Fibroblast of pulmonary artery (primary cell): Measurements from ENCODE around the gene HYAL3.
A peak's percentile ranks its signal among the peaks of the same experiment; 100 is the strongest.

ENCODE experiments used
- DNase-seq: peaks from one replicate; pipeline ENCODE4 v3.0.0-alpha.2; 2010; ENCODE audit warnings: low read depth
- H3K4me3 ChIP-seq: replicated peaks from 2 replicates; pipeline ENCODE4 v1.5.1; 2011; ENCODE audit warnings: low read depth, mild to moderate bottlenecking, control low read depth, low read length, moderate library complexity
- TF ChIP-seq, protein P1 (sequence below): IDR thresholded peaks from 2 replicates; pipeline ENCODE4 v1.5.1; 2011; ENCODE audit warnings: mild to moderate bottlenecking, control low read depth, low read length, inconsistent platforms; ENCODE audit errors: missing control alignments

The HYAL3 gene

DNA sequence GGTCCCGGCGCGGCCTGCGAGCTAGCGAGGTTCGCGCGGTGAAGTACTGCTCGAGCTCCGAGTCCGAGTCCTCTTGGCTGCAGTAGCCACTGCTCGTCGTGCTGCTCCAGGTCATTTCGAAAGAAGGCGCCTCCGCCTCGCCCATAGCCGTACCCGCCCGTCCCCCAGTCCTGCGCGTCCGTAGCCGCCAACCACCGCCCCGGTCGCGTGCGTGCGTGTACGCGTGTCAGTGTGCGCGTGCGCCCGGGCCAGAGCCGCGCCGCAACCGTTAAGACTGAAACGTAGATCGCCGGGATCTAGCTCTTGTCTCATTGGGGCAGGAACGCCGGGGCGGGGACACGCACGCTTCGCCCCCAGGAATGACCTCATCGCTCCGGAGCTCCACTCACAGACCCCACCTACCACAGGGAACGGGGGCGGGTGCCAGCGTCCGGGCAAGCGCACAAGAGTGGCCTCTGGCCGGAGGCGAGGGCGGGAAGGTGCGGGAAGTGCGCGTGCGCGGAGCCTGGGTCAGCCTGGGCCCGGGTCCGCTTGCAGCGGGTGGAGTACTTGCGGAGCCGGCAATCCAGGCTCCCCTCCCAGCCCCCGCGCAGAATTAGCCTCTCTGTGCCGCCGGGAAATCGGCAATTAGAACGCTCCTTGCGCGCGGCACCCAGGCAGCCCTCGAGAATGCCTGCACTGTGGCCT lies 38.1 kb upstream of the HYAL3 start:
- DNase-seq: peak; percentile 100
- peak overlapping the region; percentile 94 for H3K4me3 ChIP-seq
- TF ChIP-seq, protein P1, sequence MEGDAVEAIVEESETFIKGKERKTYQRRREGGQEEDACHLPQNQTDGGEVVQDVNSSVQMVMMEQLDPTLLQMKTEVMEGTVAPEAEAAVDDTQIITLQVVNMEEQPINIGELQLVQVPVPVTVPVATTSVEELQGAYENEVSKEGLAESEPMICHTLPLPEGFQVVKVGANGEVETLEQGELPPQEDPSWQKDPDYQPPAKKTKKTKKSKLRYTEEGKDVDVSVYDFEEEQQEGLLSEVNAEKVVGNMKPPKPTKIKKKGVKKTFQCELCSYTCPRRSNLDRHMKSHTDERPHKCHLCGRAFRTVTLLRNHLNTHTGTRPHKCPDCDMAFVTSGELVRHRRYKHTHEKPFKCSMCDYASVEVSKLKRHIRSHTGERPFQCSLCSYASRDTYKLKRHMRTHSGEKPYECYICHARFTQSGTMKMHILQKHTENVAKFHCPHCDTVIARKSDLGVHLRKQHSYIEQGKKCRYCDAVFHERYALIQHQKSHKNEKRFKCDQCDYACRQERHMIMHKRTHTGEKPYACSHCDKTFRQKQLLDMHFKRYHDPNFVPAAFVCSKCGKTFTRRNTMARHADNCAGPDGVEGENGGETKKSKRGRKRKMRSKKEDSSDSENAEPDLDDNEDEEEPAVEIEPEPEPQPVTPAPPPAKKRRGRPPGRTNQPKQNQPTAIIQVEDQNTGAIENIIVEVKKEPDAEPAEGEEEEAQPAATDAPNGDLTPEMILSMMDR: no peak

DNA sequence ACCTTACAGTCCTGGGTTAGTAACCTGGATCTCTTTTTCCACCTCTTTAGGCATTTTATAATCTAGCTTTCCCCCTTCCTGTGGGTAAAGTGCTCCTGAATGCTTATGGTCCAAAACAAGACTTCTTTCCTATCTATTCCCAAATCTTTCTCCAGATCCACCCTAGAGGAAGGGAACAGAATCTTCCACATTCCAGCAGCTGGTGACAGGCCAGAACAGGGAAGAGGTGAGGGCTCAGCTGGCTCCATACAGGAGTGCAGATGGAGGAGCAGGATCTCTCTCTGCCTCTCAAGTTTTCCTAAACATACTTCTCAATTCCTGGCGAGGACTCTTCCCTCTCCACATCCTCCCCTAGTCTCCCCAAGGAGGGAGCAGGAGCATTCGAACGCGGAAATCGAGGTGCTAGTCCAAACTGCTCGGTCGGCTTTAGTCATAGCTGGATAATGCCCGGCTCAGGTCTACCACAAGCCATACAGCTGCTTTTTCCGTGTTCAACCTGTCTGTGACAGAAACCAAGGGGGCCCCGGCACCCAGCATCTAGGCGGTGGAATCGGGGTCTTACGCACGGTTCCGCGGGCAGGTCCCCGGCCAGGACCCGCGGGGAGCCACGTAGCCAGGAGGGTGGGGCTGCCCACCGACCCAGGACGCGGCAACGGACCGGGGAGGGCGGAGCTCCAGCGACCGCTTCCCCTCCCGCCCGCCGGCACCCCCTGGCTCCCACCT lies 37.4 kb upstream of the HYAL3 start:
- peak overlapping the region; percentile 94 for H3K4me3 ChIP-seq
- TF ChIP-seq, protein P1: no peak
- no peak for DNase-seq

DNA sequence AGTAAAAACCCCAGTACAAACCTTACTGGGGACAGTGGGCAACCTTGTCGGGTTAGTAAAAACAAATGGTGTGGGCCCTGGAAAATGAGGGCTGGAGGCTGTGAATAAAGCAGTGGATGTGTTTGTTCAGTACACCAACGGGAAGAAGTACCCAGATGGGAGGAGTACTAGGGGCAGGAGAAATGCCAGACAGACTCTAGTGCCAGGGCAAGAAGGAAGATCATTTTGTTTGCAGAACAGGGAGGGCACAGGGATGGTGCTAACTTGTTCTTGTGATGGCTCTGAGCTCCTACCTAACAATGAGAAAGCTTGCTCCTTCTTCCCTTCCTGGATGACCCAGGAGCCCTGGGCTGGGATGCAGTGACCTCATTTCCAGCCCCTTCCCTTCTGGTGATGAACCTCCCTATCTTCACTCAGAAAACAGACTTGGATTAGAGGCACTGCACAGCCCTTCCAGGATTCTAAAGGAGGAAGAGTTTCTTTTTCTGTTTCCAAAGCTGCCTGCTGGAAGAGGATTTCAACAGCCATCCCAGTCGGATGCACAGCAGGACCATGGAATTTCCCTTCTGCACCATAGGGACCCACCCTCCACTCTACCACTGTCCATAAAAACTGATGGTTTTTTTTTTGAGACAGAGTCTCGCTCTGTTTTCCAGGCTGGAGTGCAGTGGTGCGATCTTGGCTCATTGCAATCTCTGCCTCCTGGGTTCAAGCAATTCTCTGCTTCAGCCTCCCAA lies 35.3 kb upstream of the HYAL3 start:
- TF ChIP-seq, protein P1: no peak
- peak overlapping the region; percentile 10 for H3K4me3 ChIP-seq
- DNase-seq: no peak

DNA sequence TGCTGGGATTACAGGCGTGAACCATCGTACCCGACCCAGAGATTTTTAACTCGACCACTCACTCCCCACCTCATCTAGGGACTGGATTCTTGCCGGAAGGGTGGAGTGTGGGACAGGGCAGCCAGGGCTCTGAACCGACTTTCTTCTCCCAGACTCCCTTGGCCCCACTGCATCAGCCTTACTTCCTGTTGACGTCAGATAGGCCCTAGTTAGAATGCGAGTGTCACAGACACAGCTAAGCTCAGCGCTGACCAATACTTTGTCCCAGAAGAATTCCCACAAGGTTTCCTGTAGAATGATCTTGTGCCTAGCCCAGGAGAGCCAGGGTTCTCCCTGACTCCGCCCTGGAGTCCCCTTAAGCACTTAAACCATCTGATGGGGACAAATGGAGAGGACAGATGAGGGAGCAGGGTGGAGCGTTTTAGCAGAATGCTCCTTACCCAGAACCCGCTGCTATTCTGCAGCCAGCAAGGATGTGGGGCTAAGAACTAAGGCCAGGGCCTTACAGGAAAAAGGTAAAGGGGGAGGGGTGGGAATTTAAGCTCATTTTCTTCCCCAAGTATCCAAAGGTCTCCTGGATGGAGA lies 34.6 kb upstream of the HYAL3 start:
- H3K4me3 ChIP-seq: no peak overlapping the region
- peak; percentile 94 for DNase-seq
- TF ChIP-seq, protein P1: no peak

DNA sequence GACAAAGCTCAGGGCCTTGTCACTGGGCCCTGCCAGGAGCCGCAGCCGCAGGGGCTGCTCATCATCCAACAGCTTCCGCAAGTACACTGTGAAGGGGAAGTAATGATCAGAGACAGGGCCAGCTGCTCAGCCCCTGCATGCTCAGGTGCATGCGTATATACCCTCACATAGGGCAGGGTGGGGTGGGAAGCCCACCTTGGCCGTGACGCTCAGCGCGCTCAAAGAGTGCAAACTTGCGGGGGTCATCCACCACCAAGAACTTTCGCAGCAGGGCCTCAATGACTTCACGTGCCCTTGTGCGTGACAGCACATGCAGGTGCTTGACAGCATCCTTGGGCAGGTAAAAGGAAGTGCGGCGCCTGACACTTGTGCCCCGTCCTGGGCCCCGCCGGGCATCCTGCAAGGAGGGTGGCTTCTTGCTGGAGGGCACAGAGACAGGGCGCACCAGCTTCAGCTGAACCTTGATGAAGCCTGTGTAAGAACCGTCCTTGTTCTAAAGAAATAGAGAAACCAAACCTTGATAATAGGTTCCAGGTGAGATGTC lies 32.2 kb upstream of the HYAL3 start:
- H3K4me3 ChIP-seq: no peak overlapping the region

DNA sequence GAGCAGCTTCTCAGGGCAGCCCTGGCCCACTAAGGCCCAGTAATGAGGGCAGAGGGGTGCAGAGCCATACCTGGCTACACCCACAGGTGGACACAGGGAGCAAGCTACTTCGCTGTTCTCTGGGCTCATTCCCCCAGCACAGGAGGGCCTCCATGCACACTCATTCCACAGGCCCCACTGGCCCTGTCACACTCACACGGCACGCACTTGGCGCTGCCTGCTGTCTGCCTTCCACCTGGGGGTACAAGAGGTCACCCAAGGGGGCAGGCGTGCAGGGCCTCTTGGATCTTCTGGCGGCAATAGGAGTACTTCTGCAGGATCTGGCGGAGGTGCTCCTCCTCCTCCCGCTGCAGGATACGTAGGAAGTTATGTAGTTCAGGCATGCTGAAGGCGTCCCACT lies 31.1 kb upstream of the HYAL3 start:
- H3K4me3 ChIP-seq: no peak overlapping the region
- DNase-seq: no peak

More for the DNA sequence above, 32.2 kb upstream of the HYAL3 start:
- TF ChIP-seq, protein P1: no peak
- no peak for DNase-seq

More for the DNA sequence above, 31.1 kb upstream of the HYAL3 start:
- TF ChIP-seq, protein P1: no peak
